HCT116 (cell line): ENCODE measurements around the gene CIRBP. TPM values are rescaled to one million over a fixed set of nuclear protein-coding genes. Genes with fewer than 3 reads are reported as not detected.

Experiments
- ATAC-seq: fragments of 200-7000 bp; cut with Tn5 transposase; 2 replicates; pipeline ENCODE4 v1.9.1; 2020; ENCODE audit warnings: mild to moderate bottlenecking, moderate library complexity
- BruUV-seq: library from RNA; stranded (reverse); fragments of 400-500 nt; replicated peaks from 2 replicates; lab custom pipeline; 2021; lab: Mats Ljungman, UMichigan
- CTCF ChIA-PET: fragments of 300-600 bp; sonication (Branson Sonifier 250); formaldehyde crosslinking; loops from one replicate; lab custom pipeline; 2021; ENCODE audit warnings: antibody characterized with exemption; lab: Charles Lee
- POLR2A ChIA-PET: fragments of 300-600, 350-600 bp; sonication (Branson Sonifier 250); formaldehyde crosslinking; loops from one replicate; lab custom pipeline; 2021; ENCODE audit warnings: antibody characterized with exemption; lab: Charles Lee
- RAD21 ChIA-PET, 2 experiments: fragments of 300-600 bp; sonication (Branson Sonifier 250); formaldehyde crosslinking; loops; one replicate each; lab custom pipeline; 2023; ENCODE audit warnings: low total read pairs in 2 of 2; ENCODE audit not compliant: uncharacterized antibody in 2 of 2, unreplicated experiment in 2 of 2, low non-redundant PET in 1 of 2; lab: Charles Lee
- DNase-seq: peaks from one replicate; pipeline ENCODE4 v3.0.0-alpha.2; 2010; ENCODE audit warnings: low read depth, low spot score
- H2AFZ ChIP-seq: fragments of 200-600 bp; shearing (Covaris generic), sonication (generic); 2 replicates; pipeline ENCODE4 v1.6.1; 2017; ENCODE audit warnings: low read depth, mixed run types, mixed read lengths, antibody characterized with exemption, low read length; ENCODE audit not compliant: poor library complexity, severe bottlenecking
- H3K27ac ChIP-seq: 2 replicates; pipeline ENCODE4 v1.5.1; 2012; ENCODE audit warnings: low read depth, low read length
- H3K27me3 ChIP-seq: fragments of 200-600 bp; sonication (generic); 2 replicates; pipeline ENCODE4 v1.6.1; 2016; ENCODE audit warnings: mixed run types, low read length, mixed read lengths; ENCODE audit not compliant: insufficient read depth
- H3K36me3 ChIP-seq, 2 experiments: fragments of 200-500 bp in 1 of 2; fragments of 200-600 bp in 1 of 2; sonication (Bioruptor generic) in 1 of 2; sonication (generic) in 1 of 2; 2 replicates each; pipeline versions ENCODE4 v1.5.1 to v1.6.1; 2014 to 2016; ENCODE audit warnings: low read length in 2 of 2, inconsistent platforms in 1 of 2, mixed read lengths in 1 of 2, mixed run types in 1 of 2; ENCODE audit not compliant: insufficient read depth in 2 of 2, control insufficient read depth in 1 of 2
- H3K4me1 ChIP-seq, 2 experiments: fragments of 200-600 bp in 1 of 2; sonication (generic) in 1 of 2; 2 replicates each; pipeline versions ENCODE4 v1.5.1 to v1.6.1; 2012 to 2017; ENCODE audit warnings: low read length in 2 of 2, inconsistent platforms in 1 of 2, mild to moderate bottlenecking in 1 of 2, mixed read lengths in 1 of 2, mixed run types in 1 of 2, moderate library complexity in 1 of 2; ENCODE audit not compliant: insufficient read depth in 2 of 2, control insufficient read depth in 1 of 2
- H3K4me2 ChIP-seq: fragments of 200-600 bp; sonication (generic); 2 replicates; pipeline ENCODE4 v1.6.1; 2017; ENCODE audit warnings: mixed run types, low read length, mixed read lengths
- H3K4me3 ChIP-seq, 2 experiments: fragments of 200-600 bp in 1 of 2; sonication (generic) in 1 of 2; replicated peaks in 1 of 2; 2 replicates each; pipeline ENCODE4 v1.5.1; 2011 to 2016; ENCODE audit warnings: low read length in 2 of 2, control low read depth in 1 of 2, low read depth in 1 of 2, mild to moderate bottlenecking in 1 of 2, mixed read lengths in 1 of 2, mixed run types in 1 of 2
- H3K79me2 ChIP-seq: fragments of 200-600 bp; sonication (generic); 2 replicates; pipeline ENCODE4 v1.6.1; 2017; ENCODE audit warnings: mild to moderate bottlenecking, mixed run types, low read length, moderate library complexity, mixed read lengths; ENCODE audit not compliant: insufficient read depth
- H3K9ac ChIP-seq: fragments of 200-600 bp; sonication (generic); 2 replicates; pipeline ENCODE4 v1.6.1; 2016; ENCODE audit warnings: low read length, mixed read lengths
- H3K9me2 ChIP-seq: fragments of 200-600 bp; sonication (generic), shearing (Covaris generic); 2 replicates; pipeline ENCODE4 v1.6.1; 2017; ENCODE audit warnings: mixed run types, mild to moderate bottlenecking, moderate library complexity; ENCODE audit not compliant: insufficient read depth
- H3K9me3 ChIP-seq, 2 experiments: fragments of 200-500 bp in 1 of 2; fragments of 200-600 bp in 1 of 2; sonication (Bioruptor generic) in 1 of 2; sonication (generic) in 1 of 2; 2 replicates each; pipeline ENCODE4 v1.6.1; 2014 to 2017; ENCODE audit warnings: low read length in 2 of 2, mixed read lengths in 2 of 2, inconsistent platforms in 1 of 2, low read depth in 1 of 2, mild to moderate bottlenecking in 1 of 2, mixed run types in 1 of 2, moderate library complexity in 1 of 2; ENCODE audit not compliant: control insufficient read depth in 1 of 2, insufficient read depth in 1 of 2
- H4K20me1 ChIP-seq: fragments of 200-600 bp; sonication (generic), shearing (Covaris generic); 2 replicates; pipeline ENCODE4 v1.6.1; 2017; ENCODE audit warnings: mixed run types, mild to moderate bottlenecking, moderate library complexity; ENCODE audit not compliant: insufficient read depth
- ATF3 ChIP-seq: IDR thresholded peaks from 2 replicates; pipeline ENCODE4 v1.6.1; 2012
- CEBPB ChIP-seq: IDR thresholded peaks from 2 replicates; pipeline ENCODE4 v1.6.1; 2012; ENCODE audit warnings: low read depth
- CTCF ChIP-seq, 3 experiments: fragments of 200-600 bp in 1 of 3; sonication (generic) in 1 of 3; IDR thresholded peaks in 2 of 3; conservative IDR thresholded peaks in 1 of 3; 2 replicates each; pipeline ENCODE4 v1.5.1; 2012 to 2017; ENCODE audit warnings: low read depth in 2 of 3, low read length in 2 of 3, antibody characterized with exemption in 1 of 3, borderline replicate concordance in 1 of 3, control low read depth in 1 of 3, mild to moderate bottlenecking in 1 of 3, mixed read lengths in 1 of 3, mixed run types in 1 of 3, moderate library complexity in 1 of 3; ENCODE audit not compliant: insufficient read depth in 1 of 3
- EGR1 ChIP-seq: IDR thresholded peaks from 2 replicates; pipeline ENCODE4 v1.6.1; 2012; ENCODE audit warnings: low read depth
- ELF1 ChIP-seq: IDR thresholded peaks from 2 replicates; pipeline ENCODE4 v1.6.1; 2012; ENCODE audit warnings: low read depth, borderline replicate concordance
- EZH2 ChIP-seq: fragments of 200-600 bp; sonication (generic); IDR thresholded peaks from 2 replicates; pipeline ENCODE4 v1.6.1; 2017; ENCODE audit warnings: antibody characterized with exemption, mixed run types
- JUND ChIP-seq: IDR thresholded peaks from 2 replicates; pipeline ENCODE4 v1.6.1; 2012
- MAX ChIP-seq: IDR thresholded peaks from 2 replicates; pipeline ENCODE4 v1.6.1; 2012
- POLR2A ChIP-seq: IDR thresholded peaks from 2 replicates; pipeline ENCODE4 v1.7.0; 2011; ENCODE audit warnings: borderline replicate concordance; ENCODE audit not compliant: insufficient read depth, insufficient read length; ENCODE audit errors: extremely low read depth
- POLR2AphosphoS5 ChIP-seq: IDR thresholded peaks from 2 replicates; pipeline ENCODE4 v1.6.1; 2011; ENCODE audit warnings: mild to moderate bottlenecking, low read depth, low read length, moderate library complexity
- RAD21 ChIP-seq: IDR thresholded peaks from 2 replicates; pipeline ENCODE4 v1.6.1; 2012; ENCODE audit warnings: low read depth, mild to moderate bottlenecking
- REST ChIP-seq: IDR thresholded peaks from 2 replicates; pipeline ENCODE4 v1.6.1; 2012; ENCODE audit warnings: low read depth
- SIN3A ChIP-seq: IDR thresholded peaks from 2 replicates; pipeline ENCODE4 v1.6.1; 2012; ENCODE audit warnings: low read depth
- SP1 ChIP-seq: IDR thresholded peaks from 2 replicates; pipeline ENCODE4 v1.6.1; 2012; ENCODE audit warnings: low read depth
- YY1 ChIP-seq: IDR thresholded peaks from 2 replicates; pipeline ENCODE4 v1.6.1; 2011; ENCODE audit warnings: low read length, low read depth, moderate library complexity, mild to moderate bottlenecking; ENCODE audit not compliant: insufficient replicate concordance; ENCODE audit errors: extremely low read depth
- ZBTB33 ChIP-seq: IDR thresholded peaks from 2 replicates; pipeline ENCODE4 v1.6.1; 2011; ENCODE audit warnings: mild to moderate bottlenecking, low read length, moderate library complexity; ENCODE audit not compliant: insufficient replicate concordance; ENCODE audit errors: extremely low read depth
- ZNF274 ChIP-seq: fragments of 200-500 bp; sonication (Bioruptor generic); IDR thresholded peaks from 2 replicates; pipeline ENCODE4 v1.6.1; 2014; ENCODE audit warnings: mild to moderate bottlenecking, low read depth, low read length, inconsistent platforms
- intact Hi-C: fragments of 100-400 bp; cut with micrococcal nuclease; formaldehyde crosslinking; loops from 2 replicates; pipeline ENCODE4 v1.10.0; 2022
- total RNA-seq: library from RNA; stranded (reverse); gene quantifications from one replicate; pipeline ENCODE4 v1.2.1, GENCODE V29; 2021; ENCODE audit not compliant: unreplicated experiment

Gene CIRBP
- total RNA-seq, 1 experiment from 2014 or later = 276 TPM

GRCh38 chr19:1230783-1231489 is 38.2 kb upstream of the CIRBP start:
- ATAC-seq (no peak), DNase-seq (no peak)
- no peak overlapping the region for H3K4me3 ChIP-seq
- no peaks in the 10 kb centered on the region for H3K9me2 ChIP-seq
- BruUV-seq = no TSS peak
- intact Hi-C loops = no loop called here
- H3K9me3 ChIP-seq = no peaks in the 10 kb centered on the region
- POLR2A ChIA-PET = no interaction called here
- H3K9ac ChIP-seq = no peak overlapping the region
- CTCF ChIA-PET = no interaction called here
- no peaks in the 10 kb centered on the region for H3K27me3 ChIP-seq
- H3K4me1 ChIP-seq = peaks cover 19 to 44% of the 10 kb centered on the region in 2 experiments
- RAD21 ChIA-PET = no interaction called here
- H3K27ac ChIP-seq = no peak overlapping the region
- peaks cover 3 to 16% of the 10 kb centered on the region in 2 experiments; a peak in 3 of 4 replicates for H3K36me3 ChIP-seq
- no peaks in the 10 kb centered on the region for H4K20me1 ChIP-seq
- H2AFZ ChIP-seq = no peak overlapping the region
- H3K4me2 ChIP-seq = no peak overlapping the region
- peaks cover 8% of the 10 kb centered on the region; the same call in 1 of the 2 replicates for H3K79me2 ChIP-seq
- TF ChIP-seq MAX (no peak), CTCF (IDR thresholded peaks at IDR 0.05 in 2 of 3, conservative IDR thresholded peaks at IDR 0.05 in 1 of 3; ENCODE audit: borderline replicate concordance in 1 of 3, insufficient read depth in 1 of 3, low read depth in 2 of 3, low read length in 2 of 3) (no peak), ZBTB33 (no peak), SIN3A (no peak), YY1 (no peak), ELF1 (no peak), ATF3 (no peak), POLR2A (no peak), EZH2 (no peak), JUND (no peak), RAD21 (no peak), CEBPB (no peak), SP1 (no peak), ZNF274 (no peak), REST (no peak), EGR1 (no peak), POLR2AphosphoS5 (no peak)
